OCI-LY7 (cell line): Measurements from ENCODE around the gene TMEM171.

Experiments used
- CTCF ChIP-seq: fragments of 200-600 bp; sonication (generic); conservative IDR thresholded peaks from 2 replicates; pipeline ENCODE4 v1.5.1; 2014; ENCODE audit warnings: mild to moderate bottlenecking, antibody characterized with exemption, low read length, moderate library complexity, mixed read lengths
- EZH2phosphoT487 ChIP-seq: fragments of 200-600 bp; sonication (generic); IDR thresholded peaks from 2 replicates; pipeline ENCODE4 v1.6.1; 2018; ENCODE audit warnings: low read depth, borderline replicate concordance, mild to moderate bottlenecking, mixed run types, antibody characterized with exemption, low read length, moderate library complexity, mixed read lengths

GRCh38 chr5:73129143-73129542 is 8.8 kb downstream of the TMEM171 start:
- TF ChIP-seq CTCF (no peak), EZH2phosphoT487 (no peak)
